NCI-H1092 treated with DMSO at 0.1 percent for 48 hours (cell line): ENCODE measurements around the gene SFXN5.
"Not testable (repeated sequence)": the region's sequence is repeated elsewhere in the genome, so short reads cannot be mapped to it uniquely, and the experiment has no call there.

ENCODE experiments used
- DNase-seq: peaks from one replicate; lab custom pipeline; 2025; lab: John Stamatoyannopoulos, UW

Gene SFXN5

GRCh38 chr2:72921088-72921851 is 150.2 kb downstream of the SFXN5 start:
- DNase-seq, result no peak

DNA sequence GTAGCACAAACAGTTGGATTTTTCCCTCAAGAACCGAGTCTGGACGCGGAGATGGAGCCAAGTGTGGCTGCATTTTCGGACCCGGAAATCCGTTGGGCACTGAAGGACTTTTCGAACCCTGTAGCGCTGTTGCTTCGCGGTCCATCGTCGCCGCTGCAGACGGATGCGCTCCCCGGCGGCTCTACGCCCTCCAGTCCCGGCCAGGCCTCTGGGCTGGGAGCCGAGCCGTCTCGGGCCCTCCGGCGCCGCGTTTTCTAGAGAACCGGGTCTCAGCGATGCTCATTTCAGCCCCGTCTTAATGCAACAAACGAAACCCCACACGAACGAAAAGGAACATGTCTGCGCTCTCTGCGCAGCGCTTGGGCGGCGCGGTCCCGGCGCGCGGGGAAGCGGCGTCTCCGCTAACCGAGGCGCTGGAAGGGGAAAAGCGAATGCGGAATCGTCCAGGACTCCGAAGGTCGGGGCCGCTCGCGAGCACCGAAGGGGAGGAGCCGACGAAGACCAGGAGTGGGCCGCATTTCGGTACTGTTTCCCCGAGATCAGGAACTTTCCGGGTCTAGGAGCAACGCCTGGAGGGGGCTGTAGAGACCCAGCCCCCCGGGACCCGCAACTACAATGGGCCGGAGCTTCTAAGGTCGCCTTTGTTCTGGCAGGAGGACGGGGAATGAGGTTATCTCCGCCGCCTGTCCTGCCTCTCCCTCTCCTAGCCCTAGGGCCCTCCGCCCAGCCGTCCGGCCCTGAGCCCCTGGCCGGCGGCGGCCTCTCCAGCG is 151.0 kb downstream of the SFXN5 start:
- peak; percentile 4 for DNase-seq

DNA sequence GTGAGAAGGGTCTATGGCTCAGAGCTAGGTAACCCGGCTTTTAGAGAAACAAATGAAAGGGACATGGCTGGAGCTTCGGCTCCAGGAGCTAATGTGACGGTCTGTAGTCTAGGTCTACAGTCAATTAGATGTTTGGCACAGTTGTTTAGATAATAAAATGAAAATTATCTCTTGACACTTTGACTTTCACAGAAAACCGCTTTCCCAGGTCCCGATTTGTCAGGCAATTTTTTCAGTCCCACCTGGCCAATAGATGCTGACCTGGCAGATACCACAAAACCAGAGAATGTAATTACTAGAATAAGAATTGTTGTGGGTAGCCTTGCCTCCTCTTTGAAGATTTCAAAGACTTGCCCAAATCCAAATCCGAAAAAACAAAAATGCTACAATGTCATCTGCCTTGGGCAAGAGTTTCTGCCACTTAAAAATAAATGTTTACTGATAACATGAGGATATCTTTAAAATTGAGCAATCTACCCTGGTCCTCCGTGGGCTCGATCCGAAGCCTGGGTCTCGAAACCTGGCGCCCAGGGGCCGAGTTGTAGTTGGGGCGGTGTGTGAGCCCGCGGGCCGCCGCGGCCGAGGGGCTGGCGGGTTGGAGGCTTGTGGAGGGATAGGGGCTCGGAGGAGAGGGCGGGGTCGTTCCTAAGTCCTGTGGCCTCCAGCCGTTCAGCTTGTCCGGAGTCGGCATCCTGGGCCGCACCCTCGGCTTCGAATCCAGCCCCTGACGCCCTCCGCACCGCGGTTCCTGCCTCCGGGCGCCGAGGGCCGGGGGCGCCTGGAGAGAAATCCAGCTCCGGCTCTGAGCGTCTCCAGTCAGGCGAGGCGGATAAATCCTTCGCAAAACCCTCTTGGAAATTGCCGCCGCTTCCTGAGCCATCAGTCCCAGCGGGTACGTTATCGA is 151.8 kb downstream of the SFXN5 start:
- DNase-seq, result no peak

DNA sequence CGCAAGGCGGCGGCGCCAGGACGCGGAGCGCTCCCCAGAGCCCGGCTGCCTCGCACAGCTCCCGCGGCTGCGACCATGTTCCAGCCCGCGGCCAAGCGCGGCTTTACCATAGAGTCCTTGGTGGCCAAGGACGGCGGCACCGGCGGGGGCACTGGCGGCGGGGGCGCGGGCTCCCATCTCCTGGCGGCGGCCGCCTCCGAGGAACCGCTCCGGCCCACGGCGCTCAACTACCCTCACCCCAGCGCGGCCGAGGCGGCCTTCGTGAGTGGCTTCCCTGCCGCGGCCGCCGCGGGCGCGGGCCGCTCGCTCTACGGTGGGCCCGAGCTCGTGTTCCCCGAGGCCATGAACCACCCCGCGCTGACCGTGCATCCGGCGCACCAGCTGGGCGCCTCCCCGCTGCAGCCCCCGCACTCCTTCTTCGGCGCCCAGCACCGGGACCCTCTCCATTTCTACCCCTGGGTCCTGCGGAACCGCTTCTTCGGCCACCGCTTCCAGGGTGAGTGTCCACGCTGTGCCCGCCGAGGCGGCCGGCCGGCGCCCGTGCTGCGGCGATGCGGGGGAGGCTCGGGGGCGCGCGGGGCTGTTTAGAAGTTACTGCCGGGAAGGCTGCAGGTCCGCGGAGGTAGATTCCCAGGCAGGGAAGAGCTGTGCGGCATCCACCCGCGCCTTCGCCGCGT is 153.5 kb downstream of the SFXN5 start:
- DNase-seq, result no peak

DNA sequence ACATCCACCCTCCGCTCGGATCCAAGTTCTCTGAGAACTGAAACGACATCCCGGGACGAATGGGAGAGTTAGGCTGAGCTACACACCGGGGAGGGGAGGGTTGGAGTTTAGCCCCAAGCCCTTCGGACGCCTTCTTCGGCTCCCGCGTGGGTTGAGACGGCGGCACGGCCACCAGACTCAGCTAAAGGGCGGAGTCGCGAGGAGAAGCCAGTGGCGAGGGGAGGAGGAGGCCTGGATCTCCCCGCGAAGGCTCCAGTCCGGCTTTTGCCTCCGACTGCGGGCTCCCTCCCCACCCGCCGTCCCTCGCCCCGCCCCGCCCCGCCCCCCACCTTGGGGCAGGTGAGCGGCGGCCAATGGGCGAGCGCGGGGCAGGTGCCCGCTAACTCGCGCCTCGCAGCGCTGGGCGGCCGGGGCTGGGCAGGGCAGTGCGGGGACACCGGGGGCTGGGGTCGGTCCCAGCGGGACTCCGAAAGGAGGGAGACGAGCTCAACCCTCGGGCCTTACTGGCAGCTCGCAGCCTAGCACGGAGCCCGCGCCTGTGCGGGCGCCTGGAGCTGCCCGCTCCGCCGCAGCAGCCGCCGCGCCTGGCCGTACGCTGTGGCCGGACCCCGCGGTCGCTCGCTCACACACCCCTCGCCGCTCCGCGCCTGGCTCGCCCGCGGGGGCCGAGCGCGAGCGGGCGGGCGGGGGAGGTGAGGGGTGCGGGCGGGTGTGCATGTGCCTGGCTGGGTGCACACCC is 154.2 kb downstream of the SFXN5 start, which contains the start of gene EMX1:
Gene EMX1, plus strand, starts transcription at position 382 of the 739 bp plus-strand sequence. Its CDS starts 334 bp downstream, at position 716.
- DNase-seq, result peak; percentile 37

DNA sequence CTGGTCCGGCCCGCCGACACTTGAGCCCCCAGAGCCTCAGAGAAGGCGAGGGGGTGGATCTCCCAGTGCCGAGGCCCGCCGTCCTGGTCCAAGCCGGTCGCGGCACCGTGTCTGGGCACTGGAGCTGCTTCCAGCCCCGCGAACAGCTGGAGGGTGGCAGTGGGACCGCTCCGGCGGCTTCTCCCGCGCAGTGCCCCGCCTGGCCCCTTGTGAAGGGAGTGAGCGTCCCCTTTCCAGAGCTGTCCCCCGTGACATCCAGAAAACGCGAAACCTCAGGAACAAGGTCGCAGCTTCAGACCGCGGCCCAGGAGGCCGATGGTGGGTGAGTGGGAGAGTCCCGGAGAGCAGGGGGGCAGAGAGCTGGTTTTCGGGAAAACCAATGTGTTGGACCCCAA is 154.8 kb downstream of the SFXN5 start:
- no peak for DNase-seq

DNA sequence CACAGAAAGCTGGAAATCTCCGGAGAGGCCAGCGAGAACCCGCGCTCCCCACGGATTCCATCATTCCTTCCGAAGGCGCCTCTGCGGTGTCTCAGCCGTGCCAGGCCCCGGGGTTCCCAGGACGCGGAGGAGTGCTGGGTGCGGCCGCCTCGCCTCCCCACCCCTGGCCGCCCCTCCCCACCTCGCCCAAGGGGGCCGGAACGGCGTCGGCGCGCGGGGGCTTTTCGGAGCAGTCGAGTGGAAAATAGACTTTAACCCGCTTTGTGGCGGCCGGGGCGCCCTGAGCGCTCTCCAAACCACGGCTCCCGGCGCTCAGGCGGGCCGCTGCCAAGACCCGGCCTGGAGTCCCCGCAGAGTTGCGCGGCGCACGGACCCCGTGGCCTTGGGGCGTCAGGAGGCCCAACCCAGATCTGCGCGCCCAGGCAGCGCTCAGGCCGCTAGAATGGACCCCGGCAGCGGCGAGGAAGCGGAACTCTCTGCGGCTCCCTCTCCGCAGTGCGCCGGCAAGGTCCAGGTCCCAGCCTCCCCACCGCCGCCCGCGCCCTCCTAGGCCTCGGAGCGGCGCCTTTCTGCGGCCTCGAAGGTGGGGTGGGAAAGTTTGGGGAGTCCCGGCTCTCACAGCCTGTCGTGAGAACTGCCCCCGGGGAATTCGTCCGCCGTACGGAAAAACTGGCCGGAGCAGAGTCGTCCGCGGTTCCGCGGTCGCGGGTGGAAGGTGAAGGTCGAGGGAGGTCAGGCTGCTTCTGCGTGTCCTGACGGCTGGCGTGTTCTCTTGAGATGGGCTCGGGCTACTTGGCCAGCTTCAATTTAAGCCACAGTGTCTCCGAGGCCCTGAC is 155.4 kb downstream of the SFXN5 start:
- DNase-seq, result no peak

DNA sequence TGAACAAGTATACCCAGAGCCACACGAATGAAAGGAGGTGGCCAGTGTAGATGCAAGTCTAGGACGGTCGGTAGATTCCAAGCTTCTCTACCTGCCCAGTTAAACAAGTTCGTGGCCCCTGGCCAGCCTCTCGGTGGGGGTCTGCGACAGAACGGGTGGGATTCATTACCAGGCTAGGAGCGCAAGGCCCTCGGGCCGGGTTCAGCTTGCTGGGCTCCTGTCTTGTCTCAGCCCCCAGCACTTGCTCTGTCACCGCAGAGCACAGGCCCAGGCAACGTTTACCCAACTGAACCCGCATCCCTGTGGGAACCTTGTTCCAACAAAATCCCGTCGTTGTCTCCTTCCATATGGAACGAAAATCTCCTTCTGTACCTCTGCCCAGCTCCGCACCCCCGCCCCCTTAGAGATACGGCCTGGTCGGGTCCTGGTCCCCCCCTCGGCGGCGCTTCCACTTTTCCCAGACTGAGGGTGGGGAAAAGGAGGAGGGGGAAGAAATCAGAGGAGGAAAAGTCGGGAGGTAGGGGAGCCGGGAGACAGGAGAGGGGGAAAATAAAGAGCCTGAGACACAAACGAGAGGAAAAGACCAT is 156.1 kb downstream of the SFXN5 start:
- DNase-seq, result no peak

- no peak for DNase-seq
Observed at GRCh38 chr2:72914589-72915319, 156.8 kb downstream of the SFXN5 start.

DNA sequence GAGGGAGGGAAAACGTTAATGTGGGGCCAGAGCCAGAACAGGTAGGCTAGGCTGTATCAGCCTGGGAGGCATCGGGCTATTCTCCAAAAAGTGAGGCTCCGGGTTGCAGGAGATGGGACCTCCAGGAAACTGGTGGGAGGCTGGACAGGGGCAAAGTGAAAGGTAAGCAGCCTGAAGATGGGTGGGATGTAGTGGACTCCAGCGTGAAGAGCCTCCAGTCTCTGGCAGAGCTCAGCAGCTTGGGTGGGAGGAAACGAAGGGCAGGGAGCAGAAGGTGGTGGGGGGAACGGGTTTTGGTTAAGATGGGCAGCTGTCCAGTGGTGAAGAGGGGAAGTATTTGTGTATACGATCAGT is 157.3 kb downstream of the SFXN5 start:
- no peak for DNase-seq

GRCh38 chr2:72913486-72914205 is 157.9 kb downstream of the SFXN5 start:
- no peak for DNase-seq

DNA sequence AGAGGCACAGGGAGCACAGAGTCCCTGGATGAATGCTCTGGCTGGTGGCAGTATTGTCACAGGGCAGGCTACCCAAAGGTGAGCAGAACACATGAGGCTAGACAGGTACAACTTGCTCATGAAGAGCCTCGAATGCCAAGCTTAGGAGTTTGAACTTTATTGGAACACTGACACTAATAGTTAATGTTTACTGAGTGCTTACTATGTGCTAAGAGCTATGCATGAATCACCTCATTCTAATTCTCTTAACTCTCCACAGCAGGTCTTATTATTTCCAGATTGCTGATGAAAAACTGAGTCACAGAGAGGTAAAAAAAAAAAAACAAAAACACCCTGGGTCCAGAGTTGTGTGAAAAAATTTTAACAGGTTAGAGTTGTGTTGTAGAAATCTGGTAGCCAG is 160.3 kb downstream of the SFXN5 start:
- DNase-seq, result no peak

- DNase-seq, result no peak
Observed at GRCh38 chr2:72908741-72909140, 162.8 kb downstream of the SFXN5 start.

DNA sequence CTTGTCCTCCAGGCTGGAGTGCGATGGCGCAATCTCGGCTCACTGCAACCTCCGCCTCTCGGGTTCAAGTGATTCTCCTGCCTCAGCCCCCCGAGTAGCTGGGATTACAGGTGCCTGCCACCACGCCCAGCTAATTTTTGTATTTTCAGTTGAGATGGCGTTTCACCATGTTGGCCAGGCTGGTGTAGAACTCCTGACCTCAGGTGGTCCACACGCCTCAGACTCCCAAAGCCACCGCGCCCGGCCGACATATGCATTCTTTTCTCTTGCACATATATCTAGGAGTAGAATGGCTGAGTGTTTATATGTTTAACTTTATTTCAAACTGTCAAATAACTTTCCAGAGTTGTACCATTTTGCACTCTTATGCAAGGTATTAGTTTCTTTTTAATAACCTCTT is 164.1 kb downstream of the SFXN5 start:
- DNase-seq, result not testable (repeated sequence)

- no peak for DNase-seq
Observed at GRCh38 chr2:72901426-72901825, 170.1 kb downstream of the SFXN5 start.

GRCh38 chr2:72900191-72900825 is 171.2 kb downstream of the SFXN5 start:
- DNase-seq, result no peak

DNA sequence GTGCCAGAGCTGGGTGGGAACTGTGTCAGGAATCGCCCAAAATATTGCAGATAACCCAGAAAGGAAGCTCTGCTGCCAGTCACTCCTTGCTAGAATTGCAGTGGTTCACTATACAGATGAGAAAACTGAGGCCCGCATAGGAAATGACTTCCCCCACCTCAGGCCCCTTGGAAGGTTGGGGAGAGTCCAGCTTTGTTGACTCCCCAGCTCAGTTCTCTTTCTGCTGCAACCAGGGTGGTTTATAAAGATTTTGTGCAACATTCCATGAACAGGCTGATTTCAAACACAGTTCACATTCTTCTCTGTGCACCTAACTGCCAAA is 173.0 kb downstream of the SFXN5 start:
- no peak for DNase-seq
